HepG2 (cell line): ENCODE measurements around the gene ITGB6. TPM values are rescaled to one million over a fixed set of nuclear protein-coding genes. Genes with fewer than 3 reads are reported as not detected.

ENCODE experiments used
- ATAC-seq: fragments of 200-7000 bp; cut with Tn5 transposase; 3 replicates; pipeline ENCODE4 v1.9.1; 2020; ENCODE audit warnings: mild to moderate bottlenecking, moderate library complexity
- BruUV-seq: library from RNA; stranded (reverse); fragments of 400-500 nt; replicated peaks from 2 replicates; lab custom pipeline; 2021; lab: Mats Ljungman, UMichigan
- CTCF ChIA-PET: fragments of 300-600 bp; formaldehyde crosslinking; extraction: SDS; loops from one replicate; lab custom pipeline; 2021; ENCODE audit warnings: low total read pairs, inconsistent platforms, low intra/inter-chr PET ratio; lab: Yijun Ruan, JAX
- POLR2A ChIA-PET: fragments of 350-600 bp; sonication (Branson Sonifier 250); formaldehyde crosslinking; loops from one replicate; lab custom pipeline; 2020; ENCODE audit warnings: antibody characterized with exemption, inconsistent platforms; lab: Yijun Ruan, JAX
- DNase-seq: peaks from one replicate; pipeline ENCODE4 v3.0.0-alpha.2; 2015; ENCODE audit warnings: low spot score
- FAIRE-seq: peaks from 3 replicates; lab custom pipeline; 2011; peaks lifted over from hg19 to GRCh38; lab: Jason Lieb, UNC
- H2AFZ ChIP-seq: one replicate; pipeline ENCODE4 v1.6.1; 2011; ENCODE audit warnings: low read length, inconsistent platforms
- H3K27ac ChIP-seq: fragments of 300-600 bp; 3 replicates; pipeline ENCODE4 v1.8.0; 2011; ENCODE audit warnings: mixed run types, mild to moderate bottlenecking, mixed read lengths, low read length, inconsistent platforms; ENCODE audit not compliant: insufficient read depth; ENCODE audit errors: extremely low read length
- H3K27me3 ChIP-seq, 2 experiments: fragments of 200-600 bp in 1 of 2; 2 replicates in 1 of 2; 3 replicates in 1 of 2; pipeline versions ENCODE4 v1.6.0 to v1.8.0; 2011; ENCODE audit warnings: low read length in 2 of 2, mild to moderate bottlenecking in 2 of 2, moderate library complexity in 2 of 2, inconsistent platforms in 1 of 2; ENCODE audit not compliant: insufficient read depth in 2 of 2, control insufficient read depth in 1 of 2
- H3K36me3 ChIP-seq, 2 experiments: fragments of 200-600 bp in 1 of 2; replicated peaks in 1 of 2; 2 replicates in 1 of 2; 3 replicates in 1 of 2; pipeline versions ENCODE4 v1.5.1 to v1.8.0; 2011; ENCODE audit warnings: low read length in 2 of 2, inconsistent platforms in 1 of 2; ENCODE audit not compliant: insufficient read depth in 2 of 2, control insufficient read depth in 1 of 2
- H3K4me1 ChIP-seq: 2 replicates; pipeline ENCODE4 v1.5.1; 2012; ENCODE audit warnings: low read length, inconsistent platforms; ENCODE audit not compliant: insufficient read depth
- H3K4me2 ChIP-seq: 2 replicates; pipeline ENCODE4 v1.6.0; 2011; ENCODE audit warnings: low read depth, low read length, inconsistent platforms
- H3K4me3 ChIP-seq, 3 experiments: fragments of 200-600 bp in 1 of 3; sonication (generic), shearing (Covaris generic) in 1 of 3; replicated peaks in 1 of 3; 2 replicates each; pipeline ENCODE4 v1.5.1; 2011 to 2016; ENCODE audit warnings: low read length in 3 of 3, inconsistent platforms in 2 of 3, low read depth in 2 of 3, mild to moderate bottlenecking in 2 of 3, control low read depth in 1 of 3, mixed read lengths in 1 of 3; ENCODE audit not compliant: insufficient read depth in 1 of 3
- H3K79me2 ChIP-seq: one replicate; pipeline ENCODE4 v1.6.1; 2011; ENCODE audit warnings: low read length, inconsistent platforms; ENCODE audit not compliant: insufficient read depth
- H3K9ac ChIP-seq: 2 replicates; pipeline ENCODE4 v1.6.0; 2011; ENCODE audit warnings: mild to moderate bottlenecking, low read depth, low read length, inconsistent platforms; ENCODE audit not compliant: insufficient read depth
- H3K9me3 ChIP-seq: 2 replicates; pipeline ENCODE4 v1.5.1; 2012; ENCODE audit warnings: mild to moderate bottlenecking, low read length
- H4K20me1 ChIP-seq: 2 replicates; pipeline ENCODE4 v1.6.0; 2011; ENCODE audit warnings: inconsistent platforms, mild to moderate bottlenecking, low read length, moderate library complexity; ENCODE audit not compliant: insufficient read depth
- CREB1 ChIP-seq, 2 experiments: fragments of 450-650 bp in 1 of 2; IDR thresholded peaks; 2 replicates each; pipeline ENCODE4 v1.6.1; 2016 to 2017; ENCODE audit warnings: control low read depth in 1 of 2, mild to moderate bottlenecking in 1 of 2, missing compliant biosample characterization in 1 of 2, missing genetic modification characterization in 1 of 2
- HDAC2 ChIP-seq: sonication (generic); formaldehyde crosslinking; IDR thresholded peaks from 2 replicates; pipeline ENCODE4 v1.4.0; 2020; ENCODE audit warnings: missing genetic modification reagents
- HOMEZ ChIP-seq: IDR thresholded peaks from 2 replicates; pipeline ENCODE4 v1.6.1; 2016; ENCODE audit warnings: low read depth
- PHF21A ChIP-seq: sonication (generic); formaldehyde crosslinking; IDR thresholded peaks from 2 replicates; pipeline ENCODE4 v1.5.0; 2020; ENCODE audit warnings: mild to moderate bottlenecking, missing genetic modification reagents
- THAP11 ChIP-seq: IDR thresholded peaks from 2 replicates; pipeline ENCODE4 v1.6.1; 2016; ENCODE audit warnings: missing biosample characterization, missing genetic modification reagents
- XRCC5 ChIP-seq: fragments of 200-400 bp; formaldehyde crosslinking; optimal IDR thresholded peaks from 2 replicates; pipeline ENCODE3; 2017; ENCODE audit warnings: mild to moderate bottlenecking, low read length
- ZFX ChIP-seq: sonication (generic); formaldehyde crosslinking; IDR thresholded peaks from 2 replicates; pipeline ENCODE4 v1.4.0; 2020; ENCODE audit warnings: mild to moderate bottlenecking, low read depth, missing genetic modification reagents, moderate library complexity
- ZIK1 ChIP-seq: sonication (generic); formaldehyde crosslinking; IDR thresholded peaks from 2 replicates; pipeline ENCODE4 v1.5.0; 2020; ENCODE audit warnings: mild to moderate bottlenecking, low read depth, missing genetic modification reagents, borderline replicate concordance
- ZMAT5 ChIP-seq: sonication (generic); formaldehyde crosslinking; IDR thresholded peaks from 2 replicates; pipeline ENCODE4 v1.5.0; 2020; ENCODE audit warnings: mild to moderate bottlenecking, low read depth, missing genetic modification reagents, borderline replicate concordance
- ZNF24 ChIP-seq: fragments of 450-650 bp; IDR thresholded peaks from 2 replicates; pipeline ENCODE4 v1.6.1; 2017; ENCODE audit warnings: antibody characterized with exemption, mild to moderate bottlenecking
- ZNF720 ChIP-seq: sonication (generic); formaldehyde crosslinking; IDR thresholded peaks from 2 replicates; pipeline ENCODE4 v1.4.0; 2020; ENCODE audit warnings: missing genetic modification reagents
- WGBS: methylation state at CpG from one replicate; pipeline ENCODE4 v1.1.6; 2017; ENCODE audit warnings: low lambda C conversion rate; 5-methylcytosine and 5-hydroxymethylcytosine counted together
- in situ Hi-C: cut with HindIII; loops from 2 replicates; pipeline ENCODE4 v1.10.0; 2017; ENCODE audit warnings: low pct_unique_long_range_greater_than_20kb; ENCODE audit not compliant: extremely low pct_ligation_motif_present
- intact Hi-C: fragments of 100-400 bp; cut with micrococcal nuclease; formaldehyde crosslinking; loops from one replicate; pipeline ENCODE4 v1.10.0; 2022; ENCODE audit not compliant: unreplicated experiment
- polyA plus RNA-seq, 8 experiments: library from polyadenylated mRNA; depleted of rRNA in 3 of 8; stranded (reverse) in 7 of 8; unstranded in 1 of 8; fragments of >200 nt; fragmentation: Illumina TruSeq in 4 of 8; extraction: Trizol in 4 of 8; gene quantifications; 2 replicates each; pipeline versions ENCODE4 v1.2.1 to v1.2.3, GENCODE V29; 2011 to 2016; ENCODE audit warnings: low read depth in 4 of 8, missing spikeins in 1 of 8, mixed read lengths in 1 of 8; ENCODE audit not compliant: insufficient read depth in 1 of 8
- total RNA-seq, 5 experiments: library from RNA; depleted of rRNA; stranded (reverse); fragments of >200 nt; fragmentation: Illumina TruSeq; extraction: Trizol; gene quantifications; 2 replicates each; pipeline ENCODE4 v1.2.3, GENCODE V29; 2016; ENCODE audit warnings: low read depth in 1 of 5
- TF ChIP-seq, protein P1 (sequence below): sonication (generic); formaldehyde crosslinking; conservative IDR thresholded peaks from 2 replicates; pipeline ENCODE4 v1.4.0; 2020; ENCODE audit warnings: mild to moderate bottlenecking, missing genetic modification reagents, moderate library complexity
- TF ChIP-seq, protein P2 (sequence below): sonication (generic); formaldehyde crosslinking; IDR thresholded peaks from 2 replicates; pipeline ENCODE4 v1.4.0; 2020; ENCODE audit warnings: missing genetic modification reagents; ENCODE audit errors: not compliant biosample characterization

ITGB6 gene
- total and polyA plus RNA-seq, 2 of the 13 experiments (the other 11 are each of a cell fraction or from before 2014, with no cell fraction given), result not detected

GRCh38 chr2:160207804-160208654 is 8.0 kb upstream of the ITGB6 start:
- Histone ChIP-seq H3K9ac (no peak overlapping the region), H2AFZ (no peak overlapping the region), H3K79me2 (no peaks in the 10 kb centered on the region), H3K27me3 (0 out of 5 replicates have a peak, but pooled peaks cover 0 to 4% of the 10 kb centered on the region in 2 experiments), H4K20me1 (no peaks in the 10 kb centered on the region), H3K4me2 (peak overlapping the region; percentile 37), H3K9me3 (no peaks in the 10 kb centered on the region), H3K36me3 (no peaks in the 10 kb centered on the region), H3K4me3 (peak overlapping the region in 1 of 3 experiments; percentile 6; a peak in 1 of 6 replicates), H3K4me1 (peaks cover 15% of the 10 kb centered on the region), H3K27ac (no peak overlapping the region)
- no peak for FAIRE-seq
- WGBS, result 22% methylated on average over 12 of the region's 12 CpGs
- intact Hi-C loops, result no loop called here
- peak; percentile 70 for DNase-seq
- BruUV-seq, result no TSS peak
- in situ Hi-C loops, result no loop called here
- peak; percentile 93 for ATAC-seq
- POLR2A ChIA-PET, result interaction anchor here (0.9 to 1.9 kb wide), 4 partner anchors 14 to 98 kb away, joined by 4 to 8 read pairs (median 5); no protein-coding TSS in a partner anchor
- CTCF ChIA-PET, result no interaction called here
- no peak for TF ChIP-seq ZNF24
- 0 out of 2 replicates have a peak, but pooled peaks have one; percentile 14 for TF ChIP-seq ZFX (CRISPR knock-in tag)
- 0 out of 2 replicates have a peak, but pooled peaks have one; percentile 35 for TF ChIP-seq PHF21A (CRISPR knock-in tag)
- TF ChIP-seq HDAC2 (CRISPR knock-in tag), result 0 out of 2 replicates have a peak, but pooled peaks have one; percentile 23
- TF ChIP-seq, protein P1, sequence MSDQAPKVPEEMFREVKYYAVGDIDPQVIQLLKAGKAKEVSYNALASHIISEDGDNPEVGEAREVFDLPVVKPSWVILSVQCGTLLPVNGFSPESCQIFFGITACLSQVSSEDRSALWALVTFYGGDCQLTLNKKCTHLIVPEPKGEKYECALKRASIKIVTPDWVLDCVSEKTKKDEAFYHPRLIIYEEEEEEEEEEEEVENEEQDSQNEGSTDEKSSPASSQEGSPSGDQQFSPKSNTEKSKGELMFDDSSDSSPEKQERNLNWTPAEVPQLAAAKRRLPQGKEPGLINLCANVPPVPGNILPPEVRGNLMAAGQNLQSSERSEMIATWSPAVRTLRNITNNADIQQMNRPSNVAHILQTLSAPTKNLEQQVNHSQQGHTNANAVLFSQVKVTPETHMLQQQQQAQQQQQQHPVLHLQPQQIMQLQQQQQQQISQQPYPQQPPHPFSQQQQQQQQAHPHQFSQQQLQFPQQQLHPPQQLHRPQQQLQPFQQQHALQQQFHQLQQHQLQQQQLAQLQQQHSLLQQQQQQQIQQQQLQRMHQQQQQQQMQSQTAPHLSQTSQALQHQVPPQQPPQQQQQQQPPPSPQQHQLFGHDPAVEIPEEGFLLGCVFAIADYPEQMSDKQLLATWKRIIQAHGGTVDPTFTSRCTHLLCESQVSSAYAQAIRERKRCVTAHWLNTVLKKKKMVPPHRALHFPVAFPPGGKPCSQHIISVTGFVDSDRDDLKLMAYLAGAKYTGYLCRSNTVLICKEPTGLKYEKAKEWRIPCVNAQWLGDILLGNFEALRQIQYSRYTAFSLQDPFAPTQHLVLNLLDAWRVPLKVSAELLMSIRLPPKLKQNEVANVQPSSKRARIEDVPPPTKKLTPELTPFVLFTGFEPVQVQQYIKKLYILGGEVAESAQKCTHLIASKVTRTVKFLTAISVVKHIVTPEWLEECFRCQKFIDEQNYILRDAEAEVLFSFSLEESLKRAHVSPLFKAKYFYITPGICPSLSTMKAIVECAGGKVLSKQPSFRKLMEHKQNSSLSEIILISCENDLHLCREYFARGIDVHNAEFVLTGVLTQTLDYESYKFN (CRISPR knock-in tag), result 0 out of 2 replicates have a peak, but pooled peaks have one; percentile 21
- peak; percentile 55 for TF ChIP-seq XRCC5
- TF ChIP-seq, protein P2, sequence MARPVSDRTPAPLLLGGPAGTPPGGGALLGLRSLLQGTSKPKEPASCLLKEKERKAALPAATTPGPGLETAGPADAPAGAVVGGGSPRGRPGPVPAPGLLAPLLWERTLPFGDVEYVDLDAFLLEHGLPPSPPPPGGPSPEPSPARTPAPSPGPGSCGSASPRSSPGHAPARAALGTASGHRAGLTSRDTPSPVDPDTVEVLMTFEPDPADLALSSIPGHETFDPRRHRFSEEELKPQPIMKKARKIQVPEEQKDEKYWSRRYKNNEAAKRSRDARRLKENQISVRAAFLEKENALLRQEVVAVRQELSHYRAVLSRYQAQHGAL (CRISPR knock-in tag), result no peak
- TF ChIP-seq THAP11, result 0 out of 2 replicates have a peak, but pooled peaks have one; percentile 10
- no peak for TF ChIP-seq ZIK1
- TF ChIP-seq CREB1 (IDR thresholded peaks at IDR 0.05), result no peak
- TF ChIP-seq CREB1 (CRISPR knock-in tag; IDR thresholded peaks at IDR 0.05), result peak; percentile 42; the same call in 1 of the 2 replicates
- TF ChIP-seq HOMEZ (CRISPR knock-in tag), result no peak; the same call in 1 of the 2 replicates
- TF ChIP-seq ZNF720 (CRISPR knock-in tag), result no peak
- no peak for TF ChIP-seq ZMAT5
